HK-2 (cell line): ENCODE data around the gene SLC5A4.
"Not testable (repeated sequence)": the region's sequence is repeated elsewhere in the genome, so short reads cannot be mapped to it uniquely, and the experiment has no call there.

Source experiments
- DNase-seq: peaks from one replicate; pipeline ENCODE4 v3.0.0-alpha.2; 2018; ENCODE audit not compliant: unreplicated experiment

SLC5A4 gene

DNA sequence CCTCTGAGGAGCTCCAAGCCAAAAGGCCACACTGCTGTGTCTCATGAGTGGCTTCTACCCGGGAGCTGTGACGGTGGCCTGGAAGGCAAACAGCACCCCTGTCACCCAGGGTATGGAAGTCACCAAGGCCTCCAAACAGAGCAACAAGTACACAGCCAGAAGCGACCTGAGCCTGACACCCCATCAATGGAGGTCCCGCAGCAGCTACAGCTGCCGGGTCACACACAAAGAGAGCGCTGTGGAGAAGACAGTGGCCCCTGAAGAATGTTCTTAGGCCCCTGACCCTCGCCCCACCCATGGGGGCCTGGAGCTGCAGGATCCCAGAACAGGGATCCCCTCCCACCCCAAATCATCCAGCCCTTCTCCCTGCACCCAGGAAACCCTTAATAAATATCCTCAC is 55.2 kb downstream of the SLC5A4 start:
- DNase-seq: no peak

DNA sequence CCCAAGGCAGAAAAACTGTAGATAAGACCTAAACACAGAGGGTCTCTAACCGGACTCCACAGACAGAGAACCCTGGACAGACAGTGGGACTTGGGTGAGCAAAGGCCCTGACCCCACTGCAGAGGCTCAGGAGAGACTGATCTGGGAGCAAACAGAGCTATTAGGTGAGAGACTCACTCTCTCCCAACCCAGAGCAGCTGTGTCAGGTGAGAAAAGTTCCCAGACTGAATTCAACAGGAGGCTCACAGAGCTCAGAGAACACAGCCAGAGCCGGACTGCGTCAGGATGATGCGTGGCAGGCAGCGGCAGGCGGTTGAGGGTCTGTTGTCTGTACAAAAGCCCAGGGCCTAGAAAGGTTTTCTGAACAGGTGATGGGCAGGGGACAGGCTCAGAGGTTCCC is 55.8 kb downstream of the SLC5A4 start:
- DNase-seq: no peak

DNA sequence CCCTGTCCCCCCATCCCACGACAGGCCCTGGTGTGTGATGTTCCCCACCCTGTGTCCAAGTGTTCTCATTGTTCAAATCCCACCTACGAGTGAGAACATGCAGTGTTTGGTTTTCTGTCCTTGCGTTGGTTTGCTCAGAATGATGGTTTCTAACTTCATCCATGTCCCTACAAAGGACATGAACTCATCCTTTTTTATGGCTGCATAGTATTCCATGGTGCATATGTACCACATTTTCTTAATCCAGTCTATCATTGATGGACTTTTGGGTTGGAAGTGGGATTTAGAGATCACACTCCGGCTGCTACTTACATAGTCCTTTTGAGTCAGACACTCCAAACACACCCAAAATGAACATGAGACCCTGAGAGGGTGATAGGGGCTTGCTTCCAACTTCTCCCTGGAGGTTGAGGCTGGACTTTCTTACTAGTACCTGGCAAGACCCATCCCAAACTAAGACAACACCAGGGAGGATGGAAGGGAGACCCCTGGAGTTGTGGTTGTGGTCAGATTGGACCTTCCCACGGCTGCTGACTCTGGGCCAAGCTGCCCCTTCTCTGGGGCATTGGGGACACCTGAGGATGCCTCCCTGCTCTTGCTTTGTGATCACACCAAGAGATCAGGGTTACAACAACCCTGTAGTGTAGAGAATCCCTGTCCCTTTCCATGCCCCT is 57.5 kb downstream of the SLC5A4 start:
- DNase-seq: not testable (repeated sequence)

- not testable (repeated sequence) for DNase-seq
Observed at GRCh38 chr22:32195900-32196299, 59.2 kb downstream of the SLC5A4 start.

- DNase-seq: not testable (repeated sequence)
Observed at GRCh38 chr22:32193346-32193745, 61.8 kb downstream of the SLC5A4 start.

DNA sequence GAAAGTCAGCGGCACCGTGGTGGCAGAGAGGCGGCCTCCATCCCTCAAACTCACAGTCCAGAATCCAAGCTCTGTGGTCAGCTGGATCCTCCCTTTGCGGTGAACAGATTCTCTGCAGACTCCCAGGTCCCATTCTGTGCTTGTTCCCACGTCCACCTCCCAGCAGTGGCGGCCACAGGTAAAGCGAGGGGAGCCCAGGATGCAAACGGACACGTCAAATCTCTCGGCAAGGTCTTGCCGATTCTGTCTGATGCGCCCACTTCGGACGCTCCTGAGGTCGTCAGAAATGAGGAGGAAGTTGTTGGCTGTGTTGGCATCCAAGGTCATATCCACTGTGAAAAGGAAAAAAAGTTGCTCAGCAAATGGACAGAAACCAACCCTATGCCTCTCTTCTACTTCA is 64.1 kb downstream of the SLC5A4 start:
- DNase-seq: not testable (repeated sequence)

- no peak for DNase-seq
Observed at GRCh38 chr22:32185821-32186220, 69.3 kb downstream of the SLC5A4 start.

GRCh38 chr22:32183625-32184024 is 71.5 kb downstream of the SLC5A4 start:
- DNase-seq: no peak

- no peak for DNase-seq
Observed at GRCh38 chr22:32181043-32181442, 74.1 kb downstream of the SLC5A4 start.

GRCh38 chr22:32177221-32177765 is 77.9 kb downstream of the SLC5A4 start:
- no peak for DNase-seq

- no peak for DNase-seq
Observed at GRCh38 chr22:32175683-32176644, 79.2 kb downstream of the SLC5A4 start.

GRCh38 chr22:32175115-32175514 is 80.0 kb downstream of the SLC5A4 start:
- DNase-seq: no peak
